Measurements from ENCODE around the gene BMP4.

GRCh38 chr14:53925201-53925766 lies 31.3 kb downstream of the BMP4 start:
- TF ChIP-seq CTCF (IDR thresholded peaks at IDR 0.05 in 8 of 11, conservative IDR thresholded peaks at IDR 0.05 in 3 of 11) (no peak), POLR2A (IDR thresholded peaks at IDR 0.05) (no peak)
